Karpas-422 (cell line): ENCODE results near the gene CEACAM8. TPM values are rescaled to one million over a fixed set of nuclear protein-coding genes. Genes with fewer than 3 reads are reported as not detected.
"Not testable (repeated sequence)": the region's sequence is repeated elsewhere in the genome, so short reads cannot be mapped to it uniquely, and the experiment has no call there.

Experiments
- DNase-seq: peaks from one replicate; pipeline ENCODE4 v3.0.0-alpha.2; 2015
- H2AFZ ChIP-seq: fragments of 200-600 bp; sonication (generic); 2 replicates; pipeline ENCODE4 v1.6.1; 2014; ENCODE audit warnings: antibody characterized with exemption, low read length, mixed read lengths
- H3K27ac ChIP-seq: fragments of 200-600 bp; sonication (generic); 2 replicates; pipeline ENCODE4 v1.5.1; 2014; ENCODE audit warnings: mild to moderate bottlenecking, low read length, moderate library complexity
- H3K27me3 ChIP-seq: fragments of 200-600 bp; sonication (generic); 2 replicates; pipeline ENCODE4 v1.6.1; 2014; ENCODE audit warnings: low read length, mixed read lengths
- H3K36me3 ChIP-seq: fragments of 200-600 bp; sonication (generic); 2 replicates; pipeline ENCODE4 v1.6.1; 2014; ENCODE audit warnings: low read length, mixed read lengths; ENCODE audit not compliant: insufficient read depth
- H3K4me1 ChIP-seq: fragments of 200-600 bp; sonication (generic); 2 replicates; pipeline ENCODE4 v1.6.1; 2014; ENCODE audit warnings: mild to moderate bottlenecking, low read length, mixed read lengths
- H3K4me2 ChIP-seq: fragments of 200-600 bp; sonication (generic); 2 replicates; pipeline ENCODE4 v1.6.1; 2014; ENCODE audit warnings: low read length, low read depth, mild to moderate bottlenecking; ENCODE audit not compliant: poor library complexity, severe bottlenecking
- H3K4me3 ChIP-seq: fragments of 200-600 bp; sonication (generic); 2 replicates; pipeline ENCODE4 v1.5.1; 2014; ENCODE audit warnings: mild to moderate bottlenecking, antibody characterized with exemption, low read length, mixed read lengths
- H3K79me2 ChIP-seq: fragments of 200-600 bp; sonication (generic); 2 replicates; pipeline ENCODE4 v1.6.1; 2014; ENCODE audit warnings: mild to moderate bottlenecking, low read length, mixed read lengths
- H3K9ac ChIP-seq: fragments of 200-600 bp; sonication (generic); 2 replicates; pipeline ENCODE4 v1.6.0; 2014; ENCODE audit warnings: low read length
- H3K9me2 ChIP-seq: fragments of 200-600 bp; sonication (generic), shearing (Covaris generic); replicated peaks from 2 replicates; pipeline ENCODE4 v1.6.0; 2014; ENCODE audit warnings: mild to moderate bottlenecking, low read length, moderate library complexity; ENCODE audit not compliant: insufficient read depth
- H3K9me3 ChIP-seq: fragments of 300-700, 200-600 bp; sonication (generic); 2 replicates; pipeline ENCODE4 v1.6.1; 2014; ENCODE audit warnings: low read length, mixed read lengths
- H4K20me1 ChIP-seq: fragments of 200-600 bp; sonication (generic); 2 replicates; pipeline ENCODE4 v1.6.1; 2014; ENCODE audit warnings: mild to moderate bottlenecking, antibody characterized with exemption, low read length, low read depth; ENCODE audit not compliant: insufficient read depth
- total RNA-seq: library from RNA; depleted of rRNA; stranded (reverse); fragments of >200 nt; shearing (Covaris generic); gene quantifications from 2 replicates; pipeline ENCODE4 v1.2.3, GENCODE V29; 2014; ENCODE audit warnings: low replicate concordance; rRNA removed

Gene CEACAM8
- not detected in 2 replicates for total RNA-seq

- no peak for DNase-seq
- Histone ChIP-seq H3K27me3 (no peaks in the 10 kb centered on the region), H4K20me1 (no peaks in the 10 kb centered on the region; the same call in 1 of the 2 replicates), H3K36me3 (no peaks in the 10 kb centered on the region), H3K79me2 (no peaks in the 10 kb centered on the region), H3K27ac (no peak within 1 kb of the TSS), H2AFZ (no peak within 1 kb of the TSS), H3K9me2 (no peaks in the 10 kb centered on the region), H3K9ac (no peak within 1 kb of the TSS), H3K4me3 (no peak within 1 kb of the TSS), H3K9me3 (no peaks in the 10 kb centered on the region), H3K4me2 (no peak within 1 kb of the TSS), H3K4me1 (no peaks in the 10 kb centered on the region)
These were observed at the start of gene CEACAM8 for GRCh38 chr19:42594617-42595489. Gene CEACAM8, minus strand, starts transcription at chr19:42594924. Its CDS starts 96 bp downstream, at chr19:42594828.

- not testable (repeated sequence) for H3K36me3 ChIP-seq, H3K9me2 ChIP-seq, H4K20me1 ChIP-seq, H3K4me3 ChIP-seq, H3K27ac ChIP-seq, DNase-seq, H3K9ac ChIP-seq, H2AFZ ChIP-seq, H3K9me3 ChIP-seq, H3K79me2 ChIP-seq, H3K27me3 ChIP-seq, H3K4me2 ChIP-seq, H3K4me1 ChIP-seq
These were observed 44.8 kb upstream of the CEACAM8 start for GRCh38 chr19:42639324-42640092.

GRCh38 chr19:42635233-42635539 is 40.5 kb upstream of the CEACAM8 start:
- no peak overlapping the region for H3K4me3 ChIP-seq
- H3K79me2 ChIP-seq = no peaks in the 10 kb centered on the region
- no peak overlapping the region for H3K27ac ChIP-seq
- peak overlapping the region; percentile 39 for H3K4me2 ChIP-seq
- no peaks in the 10 kb centered on the region for H3K4me1 ChIP-seq
- H3K27me3 ChIP-seq = no peaks in the 10 kb centered on the region
- no peaks in the 10 kb centered on the region for H3K9me2 ChIP-seq
- no peaks in the 10 kb centered on the region for H3K9me3 ChIP-seq
- DNase-seq = no peak
- no peak overlapping the region for H2AFZ ChIP-seq
- no peak overlapping the region for H3K9ac ChIP-seq
- H4K20me1 ChIP-seq = no peaks in the 10 kb centered on the region
- no peaks in the 10 kb centered on the region for H3K36me3 ChIP-seq

- DNase-seq = peak; percentile 85
- H3K9ac ChIP-seq = no peak overlapping the region
- H3K9me3 ChIP-seq = no peaks in the 10 kb centered on the region
- no peak overlapping the region for H3K4me3 ChIP-seq
- H3K36me3 ChIP-seq = no peaks in the 10 kb centered on the region
- no peaks in the 10 kb centered on the region for H4K20me1 ChIP-seq
- H3K27me3 ChIP-seq = no peaks in the 10 kb centered on the region
- no peaks in the 10 kb centered on the region for H3K4me1 ChIP-seq
- no peaks in the 10 kb centered on the region for H3K9me2 ChIP-seq
- no peak overlapping the region for H3K27ac ChIP-seq
- H3K4me2 ChIP-seq = peak overlapping the region; percentile 39
- no peak overlapping the region for H2AFZ ChIP-seq
- no peaks in the 10 kb centered on the region for H3K79me2 ChIP-seq
These were observed 39.9 kb upstream of the CEACAM8 start for GRCh38 chr19:42634409-42635232.

- Histone ChIP-seq H3K9me2 (no peaks in the 10 kb centered on the region), H2AFZ (no peak overlapping the region), H3K9ac (no peak overlapping the region), H3K4me1 (no peaks in the 10 kb centered on the region), H3K79me2 (no peaks in the 10 kb centered on the region), H3K27me3 (no peaks in the 10 kb centered on the region), H3K4me3 (no peak overlapping the region), H3K27ac (no peak overlapping the region), H3K36me3 (no peaks in the 10 kb centered on the region), H3K4me2 (no peak overlapping the region), H3K9me3 (no peaks in the 10 kb centered on the region), H4K20me1 (no peaks in the 10 kb centered on the region)
- DNase-seq = no peak
These were observed 34.5 kb upstream of the CEACAM8 start for GRCh38 chr19:42629191-42629590.

GRCh38 chr19:42628411-42629140 is 33.9 kb upstream of the CEACAM8 start:
- no peaks in the 10 kb centered on the region for H4K20me1 ChIP-seq
- H3K9ac ChIP-seq = no peak overlapping the region
- H3K4me3 ChIP-seq = no peak overlapping the region
- H2AFZ ChIP-seq = no peak overlapping the region
- no peaks in the 10 kb centered on the region for H3K4me1 ChIP-seq
- no peaks in the 10 kb centered on the region for H3K9me3 ChIP-seq
- H3K4me2 ChIP-seq = no peak overlapping the region
- no peaks in the 10 kb centered on the region for H3K79me2 ChIP-seq
- H3K36me3 ChIP-seq = no peaks in the 10 kb centered on the region
- no peak overlapping the region for H3K27ac ChIP-seq
- no peaks in the 10 kb centered on the region for H3K27me3 ChIP-seq
- H3K9me2 ChIP-seq = no peaks in the 10 kb centered on the region
- DNase-seq = no peak

GRCh38 chr19:42627916-42628315 is 33.2 kb upstream of the CEACAM8 start:
- no peaks in the 10 kb centered on the region for H3K4me1 ChIP-seq
- H3K4me2 ChIP-seq = no peak overlapping the region
- H2AFZ ChIP-seq = no peak overlapping the region
- no peaks in the 10 kb centered on the region for H3K9me2 ChIP-seq
- H3K4me3 ChIP-seq = no peak overlapping the region
- no peak for DNase-seq
- no peaks in the 10 kb centered on the region for H4K20me1 ChIP-seq
- no peaks in the 10 kb centered on the region for H3K9me3 ChIP-seq
- no peak overlapping the region for H3K27ac ChIP-seq
- H3K9ac ChIP-seq = no peak overlapping the region
- H3K79me2 ChIP-seq = no peaks in the 10 kb centered on the region
- H3K36me3 ChIP-seq = no peaks in the 10 kb centered on the region
- H3K27me3 ChIP-seq = no peaks in the 10 kb centered on the region
